OCI-LY7 (cell line): ENCODE measurements around the gene TMIGD1. TPM values are rescaled to one million over a fixed set of nuclear protein-coding genes. Genes with fewer than 3 reads are reported as not detected.

Source experiments
- BruUV-seq: library from RNA; stranded (reverse); fragments of 400-500 nt; replicated peaks from 2 replicates; lab custom pipeline; 2021; lab: Mats Ljungman, UMichigan
- CTCF ChIA-PET: fragments of 300-600 bp; sonication (Branson Sonifier 250); formaldehyde crosslinking; loops from one replicate; lab custom pipeline; 2022; ENCODE audit warnings: antibody characterized with exemption; ENCODE audit not compliant: unreplicated experiment; lab: Charles Lee
- POLR2A ChIA-PET: fragments of 300-600 bp; sonication (Branson Sonifier 250); formaldehyde crosslinking; loops from one replicate; lab custom pipeline; 2022; ENCODE audit warnings: antibody characterized with exemption; lab: Charles Lee
- DNase-seq: peaks from one replicate; pipeline ENCODE4 v3.0.0-alpha.2; 2015; ENCODE audit warnings: low spot score
- H2AFZ ChIP-seq: fragments of 200-600 bp; sonication (generic), shearing (Covaris generic); 2 replicates; pipeline ENCODE4 v1.6.1; 2014; ENCODE audit warnings: mild to moderate bottlenecking, antibody characterized with exemption, low read length, moderate library complexity
- H3K27ac ChIP-seq: fragments of 200-600 bp; sonication (generic); 2 replicates; pipeline ENCODE4 v1.5.1; 2014; ENCODE audit warnings: mixed run types, low read depth, mild to moderate bottlenecking, moderate library complexity, low read length, inconsistent platforms; ENCODE audit not compliant: poor library complexity, severe bottlenecking
- H3K36me3 ChIP-seq: fragments of 200-600 bp; sonication (generic); 2 replicates; pipeline ENCODE4 v1.6.1; 2014; ENCODE audit warnings: mild to moderate bottlenecking, antibody characterized with exemption, low read length, moderate library complexity, mixed read lengths; ENCODE audit not compliant: insufficient read depth
- H3K4me1 ChIP-seq: fragments of 200-600 bp; sonication (generic); 2 replicates; pipeline ENCODE4 v1.5.1; 2014; ENCODE audit warnings: mild to moderate bottlenecking, low read length; ENCODE audit not compliant: insufficient read depth, poor library complexity, severe bottlenecking
- H3K4me2 ChIP-seq: fragments of 200-600 bp; sonication (generic); 2 replicates; pipeline ENCODE4 v1.6.1; 2014; ENCODE audit warnings: mild to moderate bottlenecking, low read length
- H3K4me3 ChIP-seq: fragments of 200-600 bp; sonication (generic); 2 replicates; pipeline ENCODE4 v1.5.1; 2014; ENCODE audit warnings: mild to moderate bottlenecking, low read depth, low read length; ENCODE audit not compliant: poor library complexity, severe bottlenecking
- H3K79me2 ChIP-seq: fragments of 200-600 bp; sonication (generic); 2 replicates; pipeline ENCODE4 v1.6.1; 2016; ENCODE audit warnings: low read depth, mild to moderate bottlenecking, low read length, moderate library complexity, mixed read lengths; ENCODE audit not compliant: insufficient read depth
- H3K9me2 ChIP-seq: fragments of 200-600 bp; sonication (generic); 2 replicates; pipeline ENCODE4 v1.6.1; 2016; ENCODE audit warnings: mild to moderate bottlenecking, low read length, mixed read lengths; ENCODE audit not compliant: insufficient read depth
- H3K9me3 ChIP-seq: fragments of 200-600 bp; sonication (generic); 2 replicates; pipeline ENCODE4 v1.6.1; 2014; ENCODE audit warnings: mild to moderate bottlenecking, mixed run types, low read length, mixed read lengths
- H4K20me1 ChIP-seq: fragments of 200-600 bp; sonication (generic); 2 replicates; pipeline ENCODE4 v1.6.1; 2014; ENCODE audit warnings: mild to moderate bottlenecking, antibody characterized with exemption, low read length, moderate library complexity, mixed read lengths; ENCODE audit not compliant: insufficient read depth
- CTCF ChIP-seq: fragments of 200-600 bp; sonication (generic); conservative IDR thresholded peaks from 2 replicates; pipeline ENCODE4 v1.5.1; 2014; ENCODE audit warnings: mild to moderate bottlenecking, antibody characterized with exemption, low read length, moderate library complexity, mixed read lengths
- EZH2phosphoT487 ChIP-seq: fragments of 200-600 bp; sonication (generic); IDR thresholded peaks from 2 replicates; pipeline ENCODE4 v1.6.1; 2018; ENCODE audit warnings: low read depth, borderline replicate concordance, mild to moderate bottlenecking, mixed run types, antibody characterized with exemption, low read length, moderate library complexity, mixed read lengths
- intact Hi-C: fragments of 100-400 bp; cut with micrococcal nuclease; formaldehyde crosslinking; loops from one replicate; pipeline ENCODE4 v1.10.0; 2022; ENCODE audit not compliant: unreplicated experiment
- total RNA-seq, 2 experiments: library from RNA; depleted of rRNA in 1 of 2; stranded (reverse); fragments of >200 nt in 1 of 2; shearing (Covaris generic) in 1 of 2; gene quantifications; 2 replicates each; pipeline ENCODE4 v1.2.3, GENCODE V29; 2014 to 2022

The TMIGD1 gene
- total RNA-seq, 2 experiments from 2014 or later: not detected

- TF ChIP-seq EZH2phosphoT487 (no peak), CTCF (no peak)
- H3K36me3 ChIP-seq: no peaks in the 10 kb centered on the region
- intact Hi-C loops: no loop called here
- peaks cover 64% of the 10 kb centered on the region for H3K4me1 ChIP-seq
- no peaks in the 10 kb centered on the region for H3K79me2 ChIP-seq
- BruUV-seq: no TSS peak
- peak overlapping the region; percentile 96 for H3K27ac ChIP-seq
- no peaks in the 10 kb centered on the region for H3K9me2 ChIP-seq
- ChIA-PET POLR2A (interaction anchor here (0.6 kb wide), 2 partner anchors 12 to 50 kb away, joined by 4 to 10 read pairs; no protein-coding TSS in a partner anchor), CTCF (no interaction called here)
- no peaks in the 10 kb centered on the region for H3K9me3 ChIP-seq
- H3K4me2 ChIP-seq: peak overlapping the region; percentile 74
- no peak overlapping the region for H3K4me3 ChIP-seq
- DNase-seq: no peak
- peak overlapping the region; percentile 79; the same call in 1 of the 2 replicates for H2AFZ ChIP-seq
- H4K20me1 ChIP-seq: no peaks in the 10 kb centered on the region
Observed at GRCh38 chr17:30324723-30325122, 9.1 kb downstream of the TMIGD1 start.

- Histone ChIP-seq H3K27ac (peak overlapping the region; percentile 96), H3K79me2 (no peaks in the 10 kb centered on the region), H3K36me3 (no peaks in the 10 kb centered on the region), H3K4me1 (peaks cover 64% of the 10 kb centered on the region), H4K20me1 (no peaks in the 10 kb centered on the region), H3K4me2 (peak overlapping the region; percentile 74), H3K9me2 (no peaks in the 10 kb centered on the region), H3K4me3 (peak overlapping the region; percentile 63), H2AFZ (peak overlapping the region; percentile 41; the same call in 1 of the 2 replicates), H3K9me3 (no peaks in the 10 kb centered on the region)
- peak; percentile 55 for DNase-seq
- CTCF ChIA-PET: interaction anchor here (1.0 kb wide), 2 partner anchors 12 to 219 kb away, joined by 3 to 6 read pairs; no protein-coding TSS in a partner anchor
- TF ChIP-seq CTCF (no peak), EZH2phosphoT487 (no peak)
- POLR2A ChIA-PET: interaction anchor here (0.5 to 1.7 kb wide), 4 partner anchors 10 to 979 kb away, joined by 3 to 10 read pairs (median 4); partner anchors contain the start of gene TMIGD1
- TSS peak; percentile 88 for BruUV-seq
- intact Hi-C loops: no loop called here
Observed at GRCh38 chr17:30323895-30324319, 9.9 kb downstream of the TMIGD1 start.
